ENCODE data around the gene NTN3.
A peak's percentile ranks its signal among the peaks of the same experiment; 100 is the strongest.

Gene NTN3

GRCh38 chr16:2497695-2498484, 26.8 kb downstream of the NTN3 start:
- DNase-seq = no peak

GRCh38 chr16:2498531-2499253, 27.6 kb downstream of the NTN3 start:
- DNase-seq = no peak

- DNase-seq = no peak
Measured at GRCh38 chr16:2499454-2499853, 28.4 kb downstream of the NTN3 start.

- no peak for DNase-seq
Measured at GRCh38 chr16:2499890-2500429, 28.9 kb downstream of the NTN3 start.

- DNase-seq = no peak
Measured at GRCh38 chr16:2500430-2500917, 29.4 kb downstream of the NTN3 start.

- DNase-seq = peak; percentile 80
Measured at GRCh38 chr16:2500918-2501750, 30.0 kb downstream of the NTN3 start.

GRCh38 chr16:2501946-2502895, 31.1 kb downstream of the NTN3 start:
- DNase-seq = no peak

- no peak for DNase-seq
Measured at GRCh38 chr16:2505695-2506094, 34.6 kb downstream of the NTN3 start.

GRCh38 chr16:2507052-2507659, 36.1 kb downstream of the NTN3 start:
- DNase-seq = no peak

- DNase-seq = no peak
Measured at GRCh38 chr16:2507665-2508064, 36.6 kb downstream of the NTN3 start.

- no peak for DNase-seq
Measured at GRCh38 chr16:2508722-2509400, 37.8 kb downstream of the NTN3 start.

GRCh38 chr16:2511128-2511800, 40.2 kb downstream of the NTN3 start:
- peak; percentile 35 for DNase-seq

GRCh38 chr16:2511996-2512734, 41.1 kb downstream of the NTN3 start:
- DNase-seq = no peak

- no peak for DNase-seq
Measured at GRCh38 chr16:2512735-2513404, 41.8 kb downstream of the NTN3 start.

GRCh38 chr16:2513405-2514332, 42.6 kb downstream of the NTN3 start, which contains the start of gene ATP6V0C:
TSS of gene ATP6V0C (plus strand) at chr16:2513952. CDS start at chr16:2514104, 152 bp downstream.
- DNase-seq = peak; percentile 85

- no peak for DNase-seq
Measured at GRCh38 chr16:2514333-2515179, 43.5 kb downstream of the NTN3 start.

All from T1000 (cell line).